ENCODE measurements around the gene RGS7BP. TPM values are rescaled to one million over a fixed set of nuclear protein-coding genes. Genes with fewer than 3 reads are reported as not detected.

RGS7BP gene
- polyA plus RNA-seq (2012; ENCODE audit: insufficient read depth, insufficient read length), result not detected

DNA sequence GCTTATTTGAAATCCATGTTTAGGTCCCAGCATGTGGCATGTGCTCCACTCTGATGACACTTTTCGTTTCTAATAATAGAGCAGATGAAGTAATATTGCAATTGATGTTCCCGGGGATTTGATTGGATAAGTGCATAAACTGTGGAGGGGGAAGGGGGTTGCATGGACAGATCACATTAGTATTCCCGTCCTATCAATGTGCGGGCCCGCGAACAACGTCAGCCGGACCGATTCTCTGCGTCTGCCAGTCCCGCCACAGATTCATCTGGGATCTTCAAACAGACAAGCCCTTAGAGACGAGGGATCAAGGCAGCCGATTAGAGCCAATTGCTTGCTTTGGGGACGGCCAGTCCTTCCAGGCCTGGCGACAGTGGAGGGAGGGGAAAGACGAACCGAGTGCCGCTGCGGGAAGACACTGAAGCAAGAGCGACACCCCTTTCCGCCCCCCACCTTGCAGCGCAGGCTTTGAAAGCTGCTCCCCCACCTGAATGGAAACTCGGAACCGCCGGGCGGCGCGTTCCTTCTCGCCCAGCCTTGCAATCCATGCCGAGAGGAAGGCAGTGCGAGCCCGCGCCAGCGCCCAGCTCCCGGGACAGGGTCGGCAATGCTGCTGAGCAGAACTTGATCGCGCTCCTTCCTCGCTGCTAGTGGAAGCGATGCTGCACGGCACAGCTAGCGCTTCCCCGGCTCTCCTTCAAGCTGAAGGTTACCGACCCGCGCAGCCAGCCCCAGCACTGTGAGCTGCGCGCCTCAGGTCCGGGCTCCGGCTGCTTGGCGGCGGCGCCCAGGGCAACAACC, at the start of gene RGS7BP:
TSS of gene RGS7BP (plus strand) at position 247 of the 798 bp plus-strand sequence. CDS start 610 bp downstream, outside the sequence.
- no peak within 1 kb of the TSS for H3K4me3 ChIP-seq (ENCODE audit: low read length)
- DNase-seq (ENCODE audit: low read depth, low spot score), result no peak

- no peak for DNase-seq (ENCODE audit: low read depth, low spot score)
- H3K4me3 ChIP-seq (ENCODE audit: low read length), result no peak overlapping the region
These were observed 48.0 kb upstream of the RGS7BP start for GRCh38 chr5:64457846-64458245.

- no peak for DNase-seq (ENCODE audit: low read depth, low spot score)
- no peak overlapping the region for H3K4me3 ChIP-seq (ENCODE audit: low read length)
These were observed 46.9 kb upstream of the RGS7BP start for GRCh38 chr5:64458948-64459347.

GRCh38 chr5:64462391-64462790, 43.4 kb upstream of the RGS7BP start:
- no peak for DNase-seq (ENCODE audit: low read depth, low spot score)

DNA sequence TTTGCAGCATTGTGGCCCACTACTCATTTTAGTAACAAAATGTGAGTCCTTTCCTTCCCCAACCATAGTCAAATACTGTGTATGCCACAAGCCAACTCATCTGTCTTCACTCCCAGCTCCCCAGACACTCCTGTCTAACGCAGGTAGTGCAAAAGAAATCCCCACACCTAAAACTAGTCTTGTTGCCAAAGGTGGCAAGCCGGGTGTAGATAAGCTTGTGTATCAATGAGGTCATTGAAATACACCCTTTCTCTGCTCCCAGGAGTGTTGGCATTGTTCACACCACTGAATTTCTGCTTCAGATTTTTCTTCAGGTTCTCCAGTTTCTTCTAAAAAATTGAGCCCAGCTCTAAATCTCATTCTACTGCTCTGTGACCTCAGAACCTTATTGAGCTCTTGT, 19.7 kb upstream of the RGS7BP start:
- no peak overlapping the region for H3K4me3 ChIP-seq (ENCODE audit: low read length)
- DNase-seq (ENCODE audit: low read depth, low spot score), result no peak

More at GRCh38 chr5:64462391-64462790, 43.4 kb upstream of the RGS7BP start:
- no peak overlapping the region for H3K4me3 ChIP-seq (ENCODE audit: low read length)

- DNase-seq (ENCODE audit: low read depth, low spot score), result no peak
- no peak overlapping the region for H3K4me3 ChIP-seq (ENCODE audit: low read length)
These were observed 18.5 kb upstream of the RGS7BP start for GRCh38 chr5:64487283-64487682.

GRCh38 chr5:64489857-64490256, 16.0 kb upstream of the RGS7BP start:
- no peak overlapping the region for H3K4me3 ChIP-seq (ENCODE audit: low read length)
- no peak for DNase-seq (ENCODE audit: low read depth, low spot score)

GRCh38 chr5:64497386-64497785, 8.4 kb upstream of the RGS7BP start:
- no peak for DNase-seq (ENCODE audit: low read depth, low spot score)
- no peak overlapping the region for H3K4me3 ChIP-seq (ENCODE audit: low read length)

DNA sequence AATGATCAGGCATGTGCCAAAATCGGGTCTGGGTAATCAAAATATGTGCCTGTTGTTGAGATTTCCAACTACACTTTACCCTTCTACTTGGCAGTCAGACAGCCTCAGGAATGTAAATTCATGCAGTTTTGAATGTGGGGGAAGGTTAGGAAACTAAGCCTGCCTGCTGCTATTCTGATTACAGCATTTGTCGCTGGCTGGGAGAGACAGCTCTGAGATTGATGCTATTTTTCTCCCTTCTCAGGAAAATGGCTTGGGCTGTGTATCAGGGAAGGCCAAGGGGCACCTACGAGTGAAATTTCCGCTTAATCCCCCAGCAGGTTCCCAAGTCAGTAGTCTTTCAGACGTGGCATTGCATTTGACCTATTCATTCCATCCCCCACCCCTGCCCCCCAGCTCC, 3.6 kb upstream of the RGS7BP start:
- H3K4me3 ChIP-seq (ENCODE audit: low read length), result no peak overlapping the region
- DNase-seq (ENCODE audit: low read depth, low spot score), result no peak

- DNase-seq (ENCODE audit: low read depth, low spot score), result no peak
- H3K4me3 ChIP-seq (ENCODE audit: low read length), result no peak overlapping the region
These were observed 900 bp downstream of the RGS7BP start for GRCh38 chr5:64506567-64507263.

GRCh38 chr5:64507264-64507605, 1.4 kb downstream of the RGS7BP start:
- H3K4me3 ChIP-seq (ENCODE audit: low read length), result no peak overlapping the region
- no peak for DNase-seq (ENCODE audit: low read depth, low spot score)

DNA sequence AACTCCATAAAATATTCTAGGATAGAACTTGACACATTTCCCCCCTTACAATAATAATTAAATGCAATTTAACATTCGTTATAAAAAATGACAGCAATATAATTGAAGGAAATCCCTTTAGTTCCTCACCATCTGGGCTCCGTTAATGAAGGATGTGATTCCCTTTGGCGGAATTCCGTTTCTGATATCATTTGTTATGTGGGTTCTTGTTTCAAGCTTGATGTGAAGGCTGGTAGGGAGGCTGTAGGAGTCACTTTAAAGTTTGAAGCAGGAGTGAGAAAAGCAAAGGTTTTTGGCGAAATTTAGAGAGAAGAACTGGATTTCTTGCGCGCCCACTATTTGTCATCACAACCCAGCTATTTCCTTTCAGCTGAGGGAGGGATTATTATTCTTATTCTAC, 4.0 kb downstream of the RGS7BP start:
- no peak for DNase-seq (ENCODE audit: low read depth, low spot score)

GRCh38 chr5:64513492-64513891, 7.7 kb downstream of the RGS7BP start:
- DNase-seq (ENCODE audit: low read depth, low spot score), result no peak
- H3K4me3 ChIP-seq (ENCODE audit: low read length), result no peak overlapping the region

More for the DNA sequence above, 4.0 kb downstream of the RGS7BP start:
- no peak overlapping the region for H3K4me3 ChIP-seq (ENCODE audit: low read length)

DNA sequence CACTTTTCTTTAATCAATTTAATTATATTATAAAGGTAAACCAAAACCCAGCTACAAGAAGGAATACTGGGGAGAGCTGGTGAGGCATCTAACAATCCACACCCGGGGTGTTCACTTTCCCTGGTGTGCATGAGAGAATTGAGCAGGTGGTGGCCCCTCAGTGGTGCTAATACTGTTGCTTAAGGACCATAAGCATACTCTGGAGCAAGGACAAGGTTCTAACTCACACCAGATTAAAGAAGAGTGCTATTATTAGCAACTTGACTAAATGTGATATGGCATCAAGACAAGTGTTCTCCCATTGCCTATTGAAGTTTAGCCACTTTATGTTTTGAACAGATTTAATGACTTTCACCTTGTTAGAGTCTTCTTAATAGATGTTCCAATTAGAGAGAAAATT, 8.8 kb downstream of the RGS7BP start:
- H3K4me3 ChIP-seq (ENCODE audit: low read length), result no peak overlapping the region
- DNase-seq (ENCODE audit: low read depth, low spot score), result no peak

DNA sequence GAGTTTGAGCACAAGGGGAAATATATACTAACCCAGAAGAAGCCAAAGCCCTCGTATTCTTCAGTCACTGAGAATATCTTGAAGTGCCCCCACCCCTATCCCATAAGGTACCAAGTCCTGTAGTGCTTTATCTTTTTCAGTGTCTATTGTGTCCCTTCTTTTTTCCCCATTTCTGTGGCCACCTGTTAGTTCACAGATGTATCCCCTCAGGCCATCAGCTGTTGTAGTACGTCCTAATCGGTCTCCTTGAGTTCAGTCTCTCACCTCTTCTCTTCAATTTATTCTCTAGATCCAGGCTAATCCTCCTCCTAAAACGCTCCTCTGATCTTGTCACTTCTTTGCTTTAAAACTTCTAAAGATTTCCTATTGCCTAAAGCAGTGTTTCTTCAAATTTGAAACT, 10.4 kb downstream of the RGS7BP start:
- no peak overlapping the region for H3K4me3 ChIP-seq (ENCODE audit: low read length)
- DNase-seq (ENCODE audit: low read depth, low spot score), result no peak

- DNase-seq (ENCODE audit: low read depth, low spot score), result no peak
- no peak overlapping the region for H3K4me3 ChIP-seq (ENCODE audit: low read length)
These were observed 13.0 kb downstream of the RGS7BP start for GRCh38 chr5:64518793-64519192.

DNA sequence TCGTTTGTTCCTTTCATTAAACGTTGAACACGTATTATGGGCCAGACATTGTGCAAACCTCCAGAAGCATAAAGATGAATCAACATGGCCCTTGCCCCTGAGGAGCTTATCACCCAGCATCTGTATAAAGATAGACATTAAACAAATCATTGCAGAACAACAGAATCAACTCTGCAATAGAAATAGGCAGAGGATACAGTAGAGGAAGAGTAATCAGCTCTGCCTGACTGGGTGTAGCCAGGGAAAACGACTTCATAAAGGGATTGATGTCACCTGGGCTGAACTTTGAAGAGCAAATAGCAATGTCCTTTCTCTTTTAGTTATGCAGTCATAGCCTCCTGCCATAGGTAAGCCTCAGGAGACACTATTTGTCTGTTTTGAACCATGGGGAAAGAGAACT, 13.4 kb downstream of the RGS7BP start:
- no peak overlapping the region for H3K4me3 ChIP-seq (ENCODE audit: low read length)
- no peak for DNase-seq (ENCODE audit: low read depth, low spot score)

DNA sequence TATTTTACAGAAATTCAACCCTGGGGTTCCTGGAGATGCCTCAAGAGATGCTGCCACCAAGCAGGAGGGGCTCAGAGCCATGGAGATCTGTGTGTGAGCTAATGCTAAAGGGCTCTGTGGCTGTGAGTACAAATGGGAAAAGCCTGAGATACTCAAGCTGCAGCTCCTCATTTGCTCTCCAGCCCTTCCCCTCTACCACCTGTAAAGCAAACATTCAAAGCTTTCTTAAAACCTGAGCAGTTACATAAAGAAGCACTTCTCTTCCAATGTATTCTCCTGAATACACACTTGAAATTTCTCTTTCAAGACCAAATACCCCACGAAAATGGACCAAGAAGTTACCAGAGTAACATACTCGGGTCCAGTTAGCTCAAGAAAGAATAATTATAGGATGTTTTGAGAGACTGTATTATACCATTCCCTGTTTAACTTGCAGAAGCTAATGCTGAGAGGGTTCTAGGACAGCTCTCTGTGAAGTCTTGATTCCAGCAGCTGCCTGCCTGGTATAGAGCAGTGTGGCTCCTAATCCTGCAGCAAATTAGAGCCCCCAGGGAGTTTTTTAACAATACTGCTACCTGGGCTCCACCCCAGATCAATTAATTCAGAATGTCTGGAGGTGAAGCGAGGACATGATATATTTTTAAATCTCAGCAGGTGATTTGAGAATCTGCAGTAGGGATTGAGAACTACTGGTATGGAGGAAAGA, 21.1 kb downstream of the RGS7BP start:
- DNase-seq (ENCODE audit: low read depth, low spot score), result no peak
- no peak overlapping the region for H3K4me3 ChIP-seq (ENCODE audit: low read length)

GRCh38 chr5:64530076-64530475, 24.3 kb downstream of the RGS7BP start:
- H3K4me3 ChIP-seq (ENCODE audit: low read length), result no peak overlapping the region
- no peak for DNase-seq (ENCODE audit: low read depth, low spot score)

DNA sequence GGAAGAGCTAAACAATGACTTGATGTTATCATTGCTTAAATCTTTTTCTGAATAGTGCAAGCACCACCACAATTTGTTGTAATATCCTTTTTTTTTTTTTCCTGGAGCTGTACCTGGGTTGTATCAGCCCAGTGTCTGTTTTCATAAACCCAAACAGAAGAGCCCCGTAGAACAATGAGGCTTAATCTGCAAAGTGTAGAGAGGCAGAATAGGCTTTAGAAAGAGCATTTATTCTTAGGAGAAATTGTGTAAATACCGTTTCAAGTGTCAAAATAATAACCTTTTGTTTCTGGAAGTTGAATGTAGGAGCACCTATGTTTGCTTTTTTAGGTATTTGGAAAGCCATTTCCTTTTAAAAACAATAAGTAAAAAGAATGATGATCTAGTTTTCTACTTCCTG, 26.4 kb downstream of the RGS7BP start:
- no peak for DNase-seq (ENCODE audit: low read depth, low spot score)
- no peak overlapping the region for H3K4me3 ChIP-seq (ENCODE audit: low read length)

Measured in Jurkat, Clone E6-1 (cell line).